Stimulated activated CD8-positive, alpha-beta memory T cell treated with anti-CD3 and anti-CD28 coated beads, Interleukin-12 subunit alpha, Interleukin-12 subunit beta, amount 100 ng/mL, for 4 hours (primary cell): Measurements from ENCODE around the gene CA9.

Experiments used
- DNase-seq: peaks from one replicate; pipeline ENCODE4 v3.0.0-alpha.2; 2020; ENCODE audit warnings: low read depth

The CA9 gene

GRCh38 chr9:35691757-35692301, 18.1 kb downstream of the CA9 start:
- no peak for DNase-seq

DNA sequence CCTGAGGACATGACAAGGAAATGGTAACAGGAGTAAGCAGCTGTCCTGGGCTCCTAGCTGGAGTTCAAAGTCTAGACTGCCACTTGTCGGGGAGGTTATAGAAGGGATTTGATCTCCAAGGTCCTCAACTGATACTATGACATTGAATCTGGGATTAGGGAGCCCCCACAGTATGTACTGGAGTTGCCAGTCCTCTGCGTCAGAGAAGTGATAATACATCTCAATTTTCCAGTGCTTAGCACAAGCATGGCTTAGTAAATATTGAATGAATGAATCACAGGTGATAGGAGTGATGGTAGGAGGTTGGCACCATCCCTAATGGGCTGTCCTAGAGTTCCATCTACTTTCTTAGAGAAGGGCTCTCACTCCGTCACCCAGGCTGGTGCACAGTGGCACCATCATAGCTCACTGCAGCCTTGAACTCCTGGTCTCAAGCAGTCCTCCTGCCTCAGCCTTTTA, 22.2 kb downstream of the CA9 start:
- no peak for DNase-seq

DNA sequence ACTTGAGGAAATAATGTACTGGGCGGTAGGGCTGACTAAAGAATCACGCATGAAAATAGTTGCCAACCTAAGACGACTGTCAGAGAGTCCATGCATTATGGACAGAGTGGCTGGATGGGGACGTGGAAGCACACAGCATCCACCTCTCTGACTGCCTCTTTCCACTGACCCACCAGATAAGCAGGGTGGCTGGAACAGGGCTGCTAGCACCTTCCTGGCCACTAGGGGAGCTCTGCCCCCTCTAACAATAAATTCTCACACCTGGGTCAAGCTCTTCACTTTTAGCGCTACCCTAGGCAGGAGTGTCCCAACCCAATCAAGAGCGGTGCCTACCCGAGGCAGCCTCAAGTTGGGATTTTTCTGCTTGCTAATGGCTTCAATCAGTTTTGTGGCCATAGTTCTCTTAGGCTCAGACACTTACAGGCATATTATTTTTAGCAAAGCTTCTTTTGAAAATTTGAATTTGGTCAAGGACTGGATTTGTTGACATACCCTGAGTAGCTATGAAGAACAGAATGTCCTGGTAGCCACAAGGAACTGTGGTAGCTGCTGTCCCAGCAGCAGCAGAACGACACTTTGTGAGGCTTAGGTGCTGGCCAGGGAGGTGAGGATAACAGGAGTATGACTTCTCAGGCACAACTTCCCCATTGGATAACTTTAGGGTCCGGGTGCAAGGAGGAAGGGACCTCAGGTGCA, 22.9 kb downstream of the CA9 start:
- DNase-seq, result peak; percentile 33

DNA sequence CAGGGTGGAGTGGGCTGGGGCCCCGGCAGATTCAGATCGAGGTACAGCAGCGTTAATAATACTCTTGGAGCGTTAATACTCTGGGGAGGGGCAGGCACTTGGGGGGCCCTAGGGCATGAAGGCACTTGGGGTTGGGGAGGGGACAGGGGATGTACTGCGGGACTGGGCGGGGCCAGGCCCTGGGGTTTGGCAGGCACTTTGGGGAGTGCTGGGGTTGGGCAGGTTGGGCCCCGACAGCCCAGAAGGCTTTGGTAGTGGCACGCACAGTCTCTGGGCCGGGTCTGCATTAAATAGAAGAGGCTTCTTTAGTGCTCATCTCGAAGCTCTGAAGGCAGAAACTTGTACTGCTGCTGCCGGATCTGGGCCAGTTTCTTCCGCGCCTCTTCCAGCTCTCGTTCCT, 23.8 kb downstream of the CA9 start:
- DNase-seq, result no peak

DNA sequence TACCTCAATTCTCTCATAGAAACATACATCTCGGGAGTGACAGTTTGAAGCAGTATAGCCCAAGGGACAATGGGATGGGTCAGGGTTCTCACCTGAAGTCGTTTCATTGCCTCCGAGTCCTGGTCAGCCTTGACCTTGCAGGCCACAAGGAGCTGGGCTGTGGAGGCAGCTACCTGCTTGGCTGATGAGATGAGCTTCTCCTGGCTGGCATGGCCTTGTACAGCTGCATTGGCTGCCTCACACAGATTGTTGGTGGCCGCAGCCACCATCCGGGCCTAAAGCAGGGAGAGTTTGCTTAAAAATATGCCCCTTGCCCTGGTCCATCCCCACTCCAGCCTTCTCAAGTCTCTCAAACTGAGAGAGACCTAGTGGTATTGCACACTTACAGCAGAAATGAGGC, 24.5 kb downstream of the CA9 start:
- no peak for DNase-seq

DNA sequence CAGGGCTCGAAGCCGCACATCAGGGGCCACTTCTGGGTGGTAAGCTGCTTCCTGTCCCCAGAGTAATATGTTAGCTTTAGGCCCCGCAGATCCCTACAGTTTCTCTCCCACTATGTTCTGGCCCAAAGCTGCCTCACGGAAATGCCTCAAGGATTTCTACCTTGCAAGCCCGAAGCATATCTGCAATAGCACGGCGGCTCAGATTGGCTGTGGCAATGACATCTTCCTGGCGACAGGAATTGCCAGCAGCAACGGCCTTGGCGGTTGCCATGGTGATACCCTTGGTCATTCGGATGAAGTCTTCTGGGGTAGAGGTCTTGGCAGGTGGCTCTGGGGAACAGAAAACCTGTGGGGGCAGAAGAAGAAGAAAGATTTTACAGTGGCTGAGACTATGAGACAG, 26.3 kb downstream of the CA9 start:
- no peak for DNase-seq

- no peak for DNase-seq
Measured at GRCh38 chr9:35700942-35701341, 27.2 kb downstream of the CA9 start.

DNA sequence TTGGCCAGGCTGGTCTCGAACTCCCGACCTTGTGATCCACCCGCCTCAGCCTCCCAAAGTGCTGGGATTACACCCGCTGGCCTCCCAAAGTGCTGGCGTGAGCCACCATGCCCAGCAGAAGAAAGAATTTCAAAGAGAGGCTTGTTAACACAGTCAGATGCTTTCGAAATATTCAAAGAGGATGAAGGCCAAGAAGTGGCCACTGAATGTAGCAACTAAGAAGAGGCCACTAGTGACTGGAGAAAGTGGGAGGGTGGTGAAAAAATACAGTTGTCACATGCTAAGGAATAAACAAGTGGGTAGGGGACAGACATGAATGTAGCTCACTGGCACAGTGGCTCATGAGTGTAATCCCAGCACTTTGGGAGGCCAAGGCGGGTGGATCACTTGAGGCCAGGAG, 29.0 kb downstream of the CA9 start:
- DNase-seq, result no peak

DNA sequence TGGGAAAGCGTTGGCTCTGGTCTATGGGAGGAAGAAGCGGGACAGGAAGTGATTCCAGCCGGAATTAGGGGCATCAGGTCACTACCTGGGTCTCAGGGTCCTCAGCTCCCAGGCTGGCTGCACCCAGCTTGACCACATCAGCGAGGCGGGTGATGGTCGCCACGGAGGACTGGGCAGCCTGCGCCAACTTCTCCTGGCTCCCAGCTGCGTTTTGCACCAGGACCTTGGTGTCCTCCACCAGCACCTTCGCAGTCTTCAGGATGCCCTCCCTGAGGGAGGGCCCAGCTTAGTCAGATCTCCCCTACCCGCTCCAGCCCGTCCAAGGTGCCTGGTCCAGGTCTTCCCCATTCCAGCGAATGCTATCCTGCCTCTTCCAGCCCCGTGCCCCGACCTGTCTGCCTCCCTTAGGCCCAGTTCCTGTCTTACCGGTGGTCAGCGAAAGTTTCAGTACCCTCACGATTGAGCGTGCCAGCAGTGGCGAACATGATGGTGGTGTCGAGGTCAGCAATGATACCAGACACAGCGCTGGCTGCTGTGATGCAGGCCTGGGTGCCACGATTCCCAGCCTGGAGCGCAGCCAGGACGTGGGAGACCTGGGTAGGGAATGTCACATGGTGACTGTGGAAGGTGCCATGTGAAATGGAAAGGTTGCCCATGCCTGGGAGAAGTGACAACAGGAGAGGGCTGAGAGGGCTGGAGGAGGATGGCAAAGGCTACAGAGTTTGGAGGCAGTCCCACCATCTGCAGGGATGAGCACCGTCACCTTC, 30.4 kb downstream of the CA9 start:
- no peak for DNase-seq

DNA sequence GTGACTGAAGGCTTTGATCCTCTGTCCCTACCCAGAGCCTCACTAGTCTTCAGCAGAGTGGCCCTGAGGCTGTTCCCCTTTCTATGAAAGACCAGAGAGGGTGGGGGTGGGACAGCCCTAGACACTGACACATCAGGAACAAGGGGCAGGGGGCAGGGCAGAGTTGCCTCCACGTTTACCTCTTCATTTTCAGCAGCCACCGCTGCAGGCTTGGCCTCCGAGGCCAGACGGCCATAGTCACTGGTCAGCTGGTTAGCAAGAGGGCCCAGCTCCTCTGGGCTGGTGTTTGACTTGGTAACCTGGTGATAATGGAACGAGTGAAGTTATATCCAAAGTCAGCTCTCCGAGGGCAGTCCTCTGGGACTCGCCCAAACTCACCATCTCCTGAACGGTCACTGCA, 31.6 kb downstream of the CA9 start:
- no peak for DNase-seq

GRCh38 chr9:35705836-35706430, 32.2 kb downstream of the CA9 start:
- DNase-seq, result no peak

DNA sequence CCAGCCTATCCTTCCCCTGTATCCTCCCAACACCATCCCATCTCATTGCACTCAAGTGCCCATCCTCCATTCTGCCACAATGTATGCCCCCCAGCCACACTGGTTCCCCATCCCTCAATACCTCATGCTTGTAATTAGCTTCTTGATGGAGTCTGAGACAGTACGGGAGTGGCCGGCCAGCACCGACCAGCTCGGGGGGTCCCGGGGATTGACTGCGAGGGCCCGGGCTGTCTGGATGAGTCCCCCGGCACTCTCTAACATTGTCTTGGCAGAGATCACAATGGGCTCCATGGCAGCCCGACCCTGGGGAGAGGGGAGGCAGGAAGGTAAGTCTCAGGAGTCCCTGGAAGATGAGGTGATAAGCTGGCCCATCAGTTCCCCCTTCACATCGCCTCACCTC, 33.2 kb downstream of the CA9 start:
- DNase-seq, result no peak

GRCh38 chr9:35708146-35708545, 34.4 kb downstream of the CA9 start:
- DNase-seq, result no peak

- DNase-seq, result no peak
Measured at GRCh38 chr9:35710818-35711500, 37.2 kb downstream of the CA9 start.

DNA sequence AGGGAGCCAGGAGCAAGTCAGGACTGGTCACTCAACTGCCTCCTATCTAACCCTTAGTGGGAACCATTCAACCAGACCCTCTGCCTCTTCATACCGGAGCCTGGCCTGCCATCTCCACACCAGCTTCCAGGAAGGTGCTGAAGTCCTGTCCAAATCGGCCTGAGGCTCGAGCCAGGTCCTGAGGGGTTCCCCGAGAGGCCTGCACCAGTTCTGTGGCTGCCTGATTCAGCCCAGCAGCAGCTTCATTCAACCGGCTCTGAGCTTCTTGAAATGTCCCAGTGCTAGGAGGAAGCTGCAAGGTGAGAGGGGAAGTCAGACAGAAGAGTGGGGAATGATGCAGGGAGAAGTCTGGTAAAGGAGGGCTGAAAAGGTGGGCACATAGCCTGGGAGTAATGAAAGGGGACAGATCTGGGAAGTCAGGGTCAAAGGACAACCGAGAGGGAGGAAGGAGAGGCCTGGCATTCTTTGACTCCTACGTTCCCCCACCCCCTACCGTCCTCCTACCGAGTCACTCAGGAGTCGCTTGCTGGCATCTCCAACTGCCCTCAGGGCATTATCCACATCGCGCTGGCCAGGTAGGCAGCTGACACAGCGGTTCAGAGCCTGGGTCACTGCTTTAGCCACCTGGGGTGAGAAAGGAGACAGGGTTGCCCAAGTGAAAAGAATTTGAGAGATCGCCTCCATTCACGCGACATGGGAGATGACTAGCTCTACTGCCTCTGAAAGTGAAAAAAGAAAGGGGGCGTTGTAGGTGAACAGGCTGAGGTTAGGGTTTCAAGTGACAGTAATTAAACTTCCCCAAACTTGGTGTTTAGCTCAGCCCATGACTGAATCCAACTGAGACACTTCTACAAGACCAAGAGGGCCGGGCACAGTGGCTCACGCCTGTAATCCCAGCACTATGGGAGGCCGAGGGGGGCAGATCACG, 38.0 kb downstream of the CA9 start:
- DNase-seq, result no peak

DNA sequence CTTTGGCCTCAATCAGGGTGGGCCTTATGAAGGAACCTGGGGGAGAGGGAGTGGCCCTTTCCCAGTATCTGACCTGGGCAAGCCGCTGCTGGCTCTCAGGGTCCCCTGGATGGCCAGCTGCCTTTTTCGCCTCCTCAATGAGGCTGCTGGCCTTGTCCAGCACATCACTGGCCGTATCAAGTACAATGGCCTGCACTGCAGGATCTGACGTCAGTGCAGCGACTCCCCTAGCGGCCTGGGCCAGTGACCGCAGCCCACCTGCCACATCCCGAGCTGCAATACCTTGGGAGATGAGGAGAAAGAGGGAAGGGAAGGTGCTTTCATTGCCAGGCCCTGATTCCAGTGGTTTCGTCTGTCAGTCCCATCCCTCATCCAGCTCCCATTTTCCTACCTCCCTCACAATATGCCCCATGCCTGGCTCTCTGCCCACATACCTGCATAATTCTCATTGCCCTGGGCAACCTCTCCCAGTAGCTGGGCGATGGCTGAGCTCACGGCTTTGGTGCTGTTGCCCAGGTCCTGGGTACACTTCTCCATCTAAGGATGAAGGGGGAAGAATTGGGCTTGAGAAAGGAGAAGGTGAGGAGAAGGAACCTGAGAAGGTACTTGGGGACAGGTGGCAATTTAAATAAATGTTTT, 39.2 kb downstream of the CA9 start:
- DNase-seq, result no peak

DNA sequence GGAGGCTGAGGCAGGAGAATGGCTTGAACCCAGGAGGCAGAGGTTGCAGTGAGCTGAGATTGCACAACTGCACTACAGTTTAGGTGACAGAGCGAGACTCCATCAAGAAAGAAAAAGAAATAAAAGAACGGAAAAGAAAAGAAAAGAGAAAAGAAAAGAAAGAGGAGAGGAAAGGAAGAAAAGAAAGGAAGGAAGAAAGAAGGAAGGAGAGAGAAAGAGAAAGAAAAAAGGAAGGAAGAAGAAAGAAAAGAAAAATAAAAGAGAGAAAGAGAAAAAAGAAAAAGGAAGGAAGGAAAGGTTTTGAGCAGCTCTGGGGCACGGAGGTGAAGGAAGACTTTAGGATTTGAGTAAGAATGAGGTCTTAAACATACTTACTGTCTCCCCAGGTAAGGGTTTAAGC, 39.9 kb downstream of the CA9 start:
- DNase-seq, result no peak

DNA sequence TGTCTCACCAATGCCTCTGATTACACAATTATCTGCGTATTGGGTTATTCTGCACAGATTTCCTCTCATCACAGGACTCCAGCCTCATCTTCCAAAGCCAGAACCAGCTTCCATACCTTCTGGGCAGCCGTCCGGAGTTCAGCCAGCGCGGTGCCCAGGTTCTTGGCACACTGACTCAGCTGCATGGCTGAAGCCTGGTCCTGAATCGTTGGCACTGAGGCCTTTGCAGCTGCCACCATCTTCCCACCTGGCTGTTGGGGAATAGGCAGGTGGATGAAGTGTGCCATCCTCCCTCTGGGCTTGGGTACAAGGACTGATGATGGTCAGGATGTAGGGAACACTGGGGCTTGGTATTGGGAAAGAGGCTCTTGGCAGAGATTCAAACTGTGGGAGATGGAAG, 40.4 kb downstream of the CA9 start:
- DNase-seq, result no peak

GRCh38 chr9:35714579-35715252, 41.0 kb downstream of the CA9 start:
- DNase-seq, result no peak

DNA sequence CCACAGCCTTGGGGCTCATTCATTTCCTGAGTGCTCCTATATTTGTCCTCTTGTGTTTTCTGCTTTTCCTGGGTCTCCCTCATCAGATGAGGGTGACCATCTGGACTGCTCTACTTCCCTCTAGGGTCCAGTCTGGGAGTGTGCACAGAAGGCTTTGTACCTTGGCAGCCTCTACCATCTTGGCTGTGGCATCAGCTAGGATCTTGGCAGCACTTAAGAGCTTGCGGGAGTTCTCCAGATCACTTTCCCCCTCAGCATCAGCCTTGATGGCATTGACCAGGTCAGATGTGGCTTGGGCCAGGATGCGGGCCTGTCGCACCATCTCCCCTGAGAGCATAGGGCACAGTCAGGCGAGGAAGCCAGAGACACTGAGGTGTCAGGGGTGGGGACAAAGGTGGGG, 42.5 kb downstream of the CA9 start:
- DNase-seq, result no peak
